Panc1 (cell line): ENCODE results near the gene RNFT1.
"Not testable (repeated sequence)": the region's sequence is repeated elsewhere in the genome, so short reads cannot be mapped to it uniquely, and the experiment has no call there.

Experiments used
- POLR2AphosphoS5 ChIP-seq: IDR thresholded peaks from 2 replicates; pipeline ENCODE4 v1.6.1; 2012; ENCODE audit warnings: mild to moderate bottlenecking, low read depth, low read length, moderate library complexity
- SIN3A ChIP-seq: IDR thresholded peaks from 2 replicates; pipeline ENCODE4 v1.6.1; 2012; ENCODE audit warnings: low read depth, mild to moderate bottlenecking, low read length, moderate library complexity, borderline replicate concordance; ENCODE audit not compliant: insufficient read depth
- TF ChIP-seq, protein P1 (sequence below): fragments of 450-650 bp; IDR thresholded peaks from 2 replicates; pipeline ENCODE4 v1.5.1; 2017; ENCODE audit warnings: mild to moderate bottlenecking
- TF ChIP-seq, protein P2 (sequence below), 2 experiments: IDR thresholded peaks; 2 replicates each; pipeline ENCODE4 v1.6.1; 2011 to 2012; ENCODE audit warnings: low read depth in 2 of 2, control low read depth in 1 of 2, low read length in 1 of 2, mild to moderate bottlenecking in 1 of 2, moderate library complexity in 1 of 2; ENCODE audit not compliant: insufficient read depth in 1 of 2

DNA sequence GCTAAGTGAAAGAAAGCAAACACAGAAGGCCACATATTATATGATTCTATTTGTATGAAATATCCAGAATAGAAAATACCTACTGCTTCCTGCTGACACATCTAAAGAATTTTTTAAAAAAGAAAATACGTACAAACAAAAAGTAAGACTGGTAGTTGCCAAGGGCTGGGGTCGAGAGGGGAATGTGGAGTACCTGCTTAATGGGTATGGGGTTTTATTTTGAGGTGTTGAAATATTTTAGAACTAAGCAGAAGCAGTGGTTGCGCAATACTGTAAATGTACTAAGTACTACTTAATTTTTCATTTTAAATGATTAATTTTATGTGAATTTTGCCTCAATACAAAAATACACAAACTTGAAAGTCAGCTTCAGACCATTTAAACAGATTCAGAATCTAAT is 32.1 kb upstream of the RNFT1 start:
- TF ChIP-seq, protein P1, sequence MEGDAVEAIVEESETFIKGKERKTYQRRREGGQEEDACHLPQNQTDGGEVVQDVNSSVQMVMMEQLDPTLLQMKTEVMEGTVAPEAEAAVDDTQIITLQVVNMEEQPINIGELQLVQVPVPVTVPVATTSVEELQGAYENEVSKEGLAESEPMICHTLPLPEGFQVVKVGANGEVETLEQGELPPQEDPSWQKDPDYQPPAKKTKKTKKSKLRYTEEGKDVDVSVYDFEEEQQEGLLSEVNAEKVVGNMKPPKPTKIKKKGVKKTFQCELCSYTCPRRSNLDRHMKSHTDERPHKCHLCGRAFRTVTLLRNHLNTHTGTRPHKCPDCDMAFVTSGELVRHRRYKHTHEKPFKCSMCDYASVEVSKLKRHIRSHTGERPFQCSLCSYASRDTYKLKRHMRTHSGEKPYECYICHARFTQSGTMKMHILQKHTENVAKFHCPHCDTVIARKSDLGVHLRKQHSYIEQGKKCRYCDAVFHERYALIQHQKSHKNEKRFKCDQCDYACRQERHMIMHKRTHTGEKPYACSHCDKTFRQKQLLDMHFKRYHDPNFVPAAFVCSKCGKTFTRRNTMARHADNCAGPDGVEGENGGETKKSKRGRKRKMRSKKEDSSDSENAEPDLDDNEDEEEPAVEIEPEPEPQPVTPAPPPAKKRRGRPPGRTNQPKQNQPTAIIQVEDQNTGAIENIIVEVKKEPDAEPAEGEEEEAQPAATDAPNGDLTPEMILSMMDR, result not testable (repeated sequence)
- TF ChIP-seq SIN3A, POLR2AphosphoS5: not testable (repeated sequence)
- TF ChIP-seq, protein P2, sequence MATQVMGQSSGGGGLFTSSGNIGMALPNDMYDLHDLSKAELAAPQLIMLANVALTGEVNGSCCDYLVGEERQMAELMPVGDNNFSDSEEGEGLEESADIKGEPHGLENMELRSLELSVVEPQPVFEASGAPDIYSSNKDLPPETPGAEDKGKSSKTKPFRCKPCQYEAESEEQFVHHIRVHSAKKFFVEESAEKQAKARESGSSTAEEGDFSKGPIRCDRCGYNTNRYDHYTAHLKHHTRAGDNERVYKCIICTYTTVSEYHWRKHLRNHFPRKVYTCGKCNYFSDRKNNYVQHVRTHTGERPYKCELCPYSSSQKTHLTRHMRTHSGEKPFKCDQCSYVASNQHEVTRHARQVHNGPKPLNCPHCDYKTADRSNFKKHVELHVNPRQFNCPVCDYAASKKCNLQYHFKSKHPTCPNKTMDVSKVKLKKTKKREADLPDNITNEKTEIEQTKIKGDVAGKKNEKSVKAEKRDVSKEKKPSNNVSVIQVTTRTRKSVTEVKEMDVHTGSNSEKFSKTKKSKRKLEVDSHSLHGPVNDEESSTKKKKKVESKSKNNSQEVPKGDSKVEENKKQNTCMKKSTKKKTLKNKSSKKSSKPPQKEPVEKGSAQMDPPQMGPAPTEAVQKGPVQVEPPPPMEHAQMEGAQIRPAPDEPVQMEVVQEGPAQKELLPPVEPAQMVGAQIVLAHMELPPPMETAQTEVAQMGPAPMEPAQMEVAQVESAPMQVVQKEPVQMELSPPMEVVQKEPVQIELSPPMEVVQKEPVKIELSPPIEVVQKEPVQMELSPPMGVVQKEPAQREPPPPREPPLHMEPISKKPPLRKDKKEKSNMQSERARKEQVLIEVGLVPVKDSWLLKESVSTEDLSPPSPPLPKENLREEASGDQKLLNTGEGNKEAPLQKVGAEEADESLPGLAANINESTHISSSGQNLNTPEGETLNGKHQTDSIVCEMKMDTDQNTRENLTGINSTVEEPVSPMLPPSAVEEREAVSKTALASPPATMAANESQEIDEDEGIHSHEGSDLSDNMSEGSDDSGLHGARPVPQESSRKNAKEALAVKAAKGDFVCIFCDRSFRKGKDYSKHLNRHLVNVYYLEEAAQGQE (IDR thresholded peaks at IDR 0.05; ENCODE audit: insufficient read depth in 1 of 2, low read depth in 2 of 2, low read length in 1 of 2), result not testable (repeated sequence)
